ENCODE results near the gene EHMT1. TPM values are rescaled to one million over a fixed set of nuclear protein-coding genes. Genes with fewer than 3 reads are reported as not detected.

The EHMT1 gene
- total and polyA plus RNA-seq, 10 of the 15 experiments (the other 5 are each of a cell fraction or from before 2014, with no cell fraction given), result 2.9 to 100 (median 48.1) TPM

GRCh38 chr9:137588891-137589290 lies 29.9 kb upstream of the EHMT1 start:
- no peak overlapping the region for H2AFZ ChIP-seq (ENCODE audit: control insufficient read depth, low read depth, low read length)
- H3K4me1 ChIP-seq (ENCODE audit: control insufficient read depth, insufficient read depth, low read length), result peaks cover 6% of the 10 kb centered on the region; the same call in 1 of the 2 replicates
- no peak overlapping the region for H3K27ac ChIP-seq (ENCODE audit: control insufficient read depth, insufficient read depth)
- no peaks in the 10 kb centered on the region for H3K27me3 ChIP-seq (replicated peaks in 1 of 2; ENCODE audit: control insufficient read depth in 2 of 2, insufficient read depth in 2 of 2, low read length in 1 of 2)
- CTCF ChIA-PET, result interaction anchor here (0.9 to 1.8 kb wide), 2 partner anchors 10 to 37 kb away, joined by 3 to 9 read pairs; partner anchors contain the start of genes DPH7 and MRPL41
- SMC1A ChIA-PET (ENCODE audit: uncharacterized antibody, unreplicated experiment), result no interaction called here
- H3K4me3 ChIP-seq, result peak overlapping the region; percentile 81; the same call in 1 of the 2 replicates
- intact Hi-C loops (cut with micrococcal nuclease; ENCODE audit: unreplicated experiment) (no loop called here), in situ Hi-C loops (cut with MboI) (no loop called here)
- ATAC-seq (no peak), FAIRE-seq (no peak), DNase-seq (ENCODE audit: low read depth, low spot score) (no peak)
- peak overlapping the region; percentile 78 for H3K9ac ChIP-seq (ENCODE audit: control insufficient read depth, insufficient read depth, low read length)
- peak overlapping the region; percentile 91 for H3K4me2 ChIP-seq (ENCODE audit: control insufficient read depth, insufficient read depth)
- H3K36me3 ChIP-seq (ENCODE audit: control insufficient read depth in 2 of 2, insufficient read depth in 2 of 2, low read length in 1 of 2), result peaks cover 11 to 14% of the 10 kb centered on the region in 2 experiments; a peak in 3 of 4 replicates
- no peaks in the 10 kb centered on the region for H3K9me3 ChIP-seq (replicated peaks; ENCODE audit: control insufficient read depth, insufficient read depth, low read length)
- RAD21 ChIA-PET (ENCODE audit: unreplicated experiment), result no interaction called here
- H3K79me2 ChIP-seq (ENCODE audit: control insufficient read depth, insufficient read depth, low read length), result peaks cover 14% of the 10 kb centered on the region
- WGBS (ENCODE audit: insufficient coverage, insufficient replicate concordance, low lambda C conversion rate, missing lambda C conversion rate), result 87% methylated on average over 6 of the region's 6 CpGs
- H4K20me1 ChIP-seq (ENCODE audit: control insufficient read depth, insufficient read depth), result no peaks in the 10 kb centered on the region
- no peak for TF ChIP-seq E4F1 (IDR thresholded peaks at IDR 0.05; ENCODE audit: borderline replicate concordance, partially characterized antibody)
- no peak for TF ChIP-seq HDGF (IDR thresholded peaks at IDR 0.05)
- TF ChIP-seq SMAD5 (IDR thresholded peaks at IDR 0.05; ENCODE audit: low read depth), result no peak
- no peak for TF ChIP-seq USF1 (IDR thresholded peaks at IDR 0.05; ENCODE audit: borderline replicate concordance, extremely low read length, insufficient read depth, low read depth, low read length)
- no peak for TF ChIP-seq KLF5 (IDR thresholded peaks at IDR 0.05; ENCODE audit: partially characterized antibody)
- TF ChIP-seq FOS (IDR thresholded peaks at IDR 0.05; ENCODE audit: borderline replicate concordance, extremely low read depth, insufficient read length), result no peak
- TF ChIP-seq DPF2 (IDR thresholded peaks at IDR 0.05), result no peak
- no peak for TF ChIP-seq TAF1 (IDR thresholded peaks at IDR 0.05; ENCODE audit: borderline replicate concordance, low read depth, low read length)
- no peak for TF ChIP-seq FOXK2 (IDR thresholded peaks at IDR 0.05)
- TF ChIP-seq ZSCAN29 (IDR thresholded peaks at IDR 0.05), result no peak
- TF ChIP-seq ATF7 (IDR thresholded peaks at IDR 0.05; ENCODE audit: low read depth), result no peak
- TF ChIP-seq, protein P1, sequence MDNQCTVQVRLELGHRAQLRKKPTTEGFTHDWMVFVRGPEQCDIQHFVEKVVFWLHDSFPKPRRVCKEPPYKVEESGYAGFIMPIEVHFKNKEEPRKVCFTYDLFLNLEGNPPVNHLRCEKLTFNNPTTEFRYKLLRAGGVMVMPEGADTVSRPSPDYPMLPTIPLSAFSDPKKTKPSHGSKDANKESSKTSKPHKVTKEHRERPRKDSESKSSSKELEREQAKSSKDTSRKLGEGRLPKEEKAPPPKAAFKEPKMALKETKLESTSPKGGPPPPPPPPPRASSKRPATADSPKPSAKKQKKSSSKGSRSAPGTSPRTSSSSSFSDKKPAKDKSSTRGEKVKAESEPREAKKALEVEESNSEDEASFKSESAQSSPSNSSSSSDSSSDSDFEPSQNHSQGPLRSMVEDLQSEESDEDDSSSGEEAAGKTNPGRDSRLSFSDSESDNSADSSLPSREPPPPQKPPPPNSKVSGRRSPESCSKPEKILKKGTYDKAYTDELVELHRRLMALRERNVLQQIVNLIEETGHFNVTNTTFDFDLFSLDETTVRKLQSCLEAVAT (IDR thresholded peaks at IDR 0.05), result no peak
- no peak for TF ChIP-seq NFIC (IDR thresholded peaks at IDR 0.05; ENCODE audit: low read depth, low read length)
- no TSS peak for BruUV-seq (replicated peaks)
- POLR2A ChIA-PET, result no interaction called here

Data from GM12878 (cell line).